ENCODE measurements around the gene DEK. TPM values are rescaled to one million over a fixed set of nuclear protein-coding genes. Genes with fewer than 3 reads are reported as not detected.

The DEK gene
- total RNA-seq, 1 donor from 2014 or later = 163 TPM

- peak overlapping the region; percentile 91 for H3K27ac Mint-ChIP-seq
- H3K36me3 Mint-ChIP-seq (ENCODE audit: low read depth) = peaks cover 29% of the 10 kb centered on the region
- intact Hi-C loops (cut with micrococcal nuclease) = loop anchor here (1.0 to 10.0 kb wide), 8 partner anchors 22 to 1949 kb away; partner anchors contain the start of genes FAM8A1, KDM1B, MBOAT1 and NUP153
- peaks cover 49% of the 10 kb centered on the region for H3K4me1 Mint-ChIP-seq (ENCODE audit: low read depth)
- H3K27me3 Mint-ChIP-seq (ENCODE audit: insufficient read depth) = peaks cover 4% of the 10 kb centered on the region
- peak; percentile 39 for DNase-seq (ENCODE audit: low spot score)
- H3K4me3 Mint-ChIP-seq = peak overlapping the region; percentile 87
- H3K9me3 Mint-ChIP-seq = no peaks in the 10 kb centered on the region
Observed at GRCh38 chr6:18262702-18263417, 1.5 kb downstream of the DEK start.

GRCh38 chr6:18261877-18262276, 2.5 kb downstream of the DEK start:
- H3K27me3 Mint-ChIP-seq (ENCODE audit: insufficient read depth) = peaks cover 4% of the 10 kb centered on the region
- intact Hi-C loops (cut with micrococcal nuclease) = loop anchor here (2.0 to 10.0 kb wide), 4 partner anchors 50 to 1950 kb away; partner anchors contain the start of genes MBOAT1 and NUP153
- DNase-seq (ENCODE audit: low spot score) = no peak
- no peak overlapping the region for H3K27ac Mint-ChIP-seq
- no peaks in the 10 kb centered on the region for H3K9me3 Mint-ChIP-seq
- H3K4me1 Mint-ChIP-seq (ENCODE audit: low read depth) = peaks cover 49% of the 10 kb centered on the region
- H3K36me3 Mint-ChIP-seq (ENCODE audit: low read depth) = peaks cover 36% of the 10 kb centered on the region
- H3K4me3 Mint-ChIP-seq = peak overlapping the region; percentile 87

GRCh38 chr6:18260448-18261106, 3.8 kb downstream of the DEK start:
- peak overlapping the region; percentile 30 for H3K4me3 Mint-ChIP-seq
- H3K4me1 Mint-ChIP-seq (ENCODE audit: low read depth) = peaks cover 49% of the 10 kb centered on the region
- H3K27me3 Mint-ChIP-seq (ENCODE audit: insufficient read depth) = peaks cover 4% of the 10 kb centered on the region
- DNase-seq (ENCODE audit: low spot score) = no peak
- no peaks in the 10 kb centered on the region for H3K9me3 Mint-ChIP-seq
- intact Hi-C loops (cut with micrococcal nuclease) = loop anchor here (5.0 to 10.0 kb wide), 3 partner anchors 48 to 1952 kb away; partner anchors contain the start of gene MBOAT1
- H3K36me3 Mint-ChIP-seq (ENCODE audit: low read depth) = peaks cover 42% of the 10 kb centered on the region
- no peak overlapping the region for H3K27ac Mint-ChIP-seq

GRCh38 chr6:18259675-18260447, 4.5 kb downstream of the DEK start:
- Mint-ChIP-seq H3K36me3 (ENCODE audit: low read depth) (peaks cover 48% of the 10 kb centered on the region), H3K4me1 (ENCODE audit: low read depth) (peaks cover 49% of the 10 kb centered on the region), H3K9me3 (no peaks in the 10 kb centered on the region), H3K27ac (no peak overlapping the region), H3K27me3 (ENCODE audit: insufficient read depth) (peaks cover under 1% of the 10 kb centered on the region), H3K4me3 (no peak overlapping the region)
- no peak for DNase-seq (ENCODE audit: low spot score)
- intact Hi-C loops (cut with micrococcal nuclease) = loop anchor here (5.0 to 10.0 kb wide), 3 partner anchors 48 to 1952 kb away; partner anchors contain the start of gene MBOAT1

GRCh38 chr6:18254793-18255192, 9.5 kb downstream of the DEK start:
- no peak overlapping the region for H3K27ac Mint-ChIP-seq
- no peak overlapping the region for H3K4me3 Mint-ChIP-seq
- intact Hi-C loops (cut with micrococcal nuclease) = no loop called here

GRCh38 chr6:18253635-18254034, 10.7 kb downstream of the DEK start:
- Mint-ChIP-seq H3K36me3 (ENCODE audit: low read depth) (peaks cover 55% of the 10 kb centered on the region), H3K9me3 (no peaks in the 10 kb centered on the region), H3K4me1 (ENCODE audit: low read depth) (peaks cover 29% of the 10 kb centered on the region), H3K27ac (no peak overlapping the region), H3K4me3 (no peak overlapping the region), H3K27me3 (ENCODE audit: insufficient read depth) (no peaks in the 10 kb centered on the region)
- intact Hi-C loops (cut with micrococcal nuclease) = no loop called here
- DNase-seq (ENCODE audit: low spot score) = no peak

More at GRCh38 chr6:18254793-18255192, 9.5 kb downstream of the DEK start:
- no peak for DNase-seq (ENCODE audit: low spot score)
- peaks cover 23% of the 10 kb centered on the region for H3K4me1 Mint-ChIP-seq (ENCODE audit: low read depth)
- H3K27me3 Mint-ChIP-seq (ENCODE audit: insufficient read depth) = no peaks in the 10 kb centered on the region
- peaks cover 52% of the 10 kb centered on the region for H3K36me3 Mint-ChIP-seq (ENCODE audit: low read depth)
- H3K9me3 Mint-ChIP-seq = no peaks in the 10 kb centered on the region

GRCh38 chr6:18249271-18249670, 15.1 kb downstream of the DEK start:
- H3K9me3 Mint-ChIP-seq = peaks cover 5% of the 10 kb centered on the region
- no peak overlapping the region for H3K27ac Mint-ChIP-seq
- DNase-seq (ENCODE audit: low spot score) = no peak
- no peaks in the 10 kb centered on the region for H3K27me3 Mint-ChIP-seq (ENCODE audit: insufficient read depth)
- intact Hi-C loops (cut with micrococcal nuclease) = no loop called here
- H3K4me3 Mint-ChIP-seq = no peak overlapping the region
- peaks cover 63% of the 10 kb centered on the region for H3K36me3 Mint-ChIP-seq (ENCODE audit: low read depth)
- peaks cover 55% of the 10 kb centered on the region for H3K4me1 Mint-ChIP-seq (ENCODE audit: low read depth)

- Mint-ChIP-seq H3K4me1 (ENCODE audit: low read depth) (peaks cover 55% of the 10 kb centered on the region), H3K27ac (no peak overlapping the region), H3K27me3 (ENCODE audit: insufficient read depth) (no peaks in the 10 kb centered on the region), H3K36me3 (ENCODE audit: low read depth) (peaks cover 67% of the 10 kb centered on the region), H3K4me3 (no peak overlapping the region), H3K9me3 (peaks cover 5% of the 10 kb centered on the region)
- intact Hi-C loops (cut with micrococcal nuclease) = no loop called here
- DNase-seq (ENCODE audit: low spot score) = no peak
Observed at GRCh38 chr6:18248698-18249097, 15.6 kb downstream of the DEK start.

- Mint-ChIP-seq H3K9me3 (peaks cover 5% of the 10 kb centered on the region), H3K4me1 (ENCODE audit: low read depth) (peaks cover 63% of the 10 kb centered on the region), H3K27me3 (ENCODE audit: insufficient read depth) (no peaks in the 10 kb centered on the region), H3K4me3 (no peak overlapping the region), H3K36me3 (ENCODE audit: low read depth) (peaks cover 73% of the 10 kb centered on the region), H3K27ac (no peak overlapping the region)
- intact Hi-C loops (cut with micrococcal nuclease) = no loop called here
- DNase-seq (ENCODE audit: low spot score) = no peak
Observed at GRCh38 chr6:18247002-18247401, 17.3 kb downstream of the DEK start.

- H3K36me3 Mint-ChIP-seq (ENCODE audit: low read depth) = peaks cover 71% of the 10 kb centered on the region
- H3K27me3 Mint-ChIP-seq (ENCODE audit: insufficient read depth) = no peaks in the 10 kb centered on the region
- H3K27ac Mint-ChIP-seq = no peak overlapping the region
- intact Hi-C loops (cut with micrococcal nuclease) = no loop called here
- H3K4me1 Mint-ChIP-seq (ENCODE audit: low read depth) = peaks cover 71% of the 10 kb centered on the region
- DNase-seq (ENCODE audit: low spot score) = no peak
- no peak overlapping the region for H3K4me3 Mint-ChIP-seq
- H3K9me3 Mint-ChIP-seq = peaks cover 5% of the 10 kb centered on the region
Observed at GRCh38 chr6:18246205-18246604, 18.1 kb downstream of the DEK start.

GRCh38 chr6:18245642-18246041, 18.7 kb downstream of the DEK start:
- H3K4me1 Mint-ChIP-seq (ENCODE audit: low read depth) = peaks cover 75% of the 10 kb centered on the region
- intact Hi-C loops (cut with micrococcal nuclease) = no loop called here
- H3K9me3 Mint-ChIP-seq = peaks cover 5% of the 10 kb centered on the region
- H3K27ac Mint-ChIP-seq = peak overlapping the region; percentile 64
- no peak overlapping the region for H3K4me3 Mint-ChIP-seq
- H3K36me3 Mint-ChIP-seq (ENCODE audit: low read depth) = peaks cover 76% of the 10 kb centered on the region
- DNase-seq (ENCODE audit: low spot score) = no peak
- no peaks in the 10 kb centered on the region for H3K27me3 Mint-ChIP-seq (ENCODE audit: insufficient read depth)

GRCh38 chr6:18245079-18245478, 19.3 kb downstream of the DEK start:
- no peak overlapping the region for H3K27ac Mint-ChIP-seq
- H3K36me3 Mint-ChIP-seq (ENCODE audit: low read depth) = peaks cover 78% of the 10 kb centered on the region
- H3K4me1 Mint-ChIP-seq (ENCODE audit: low read depth) = peaks cover 75% of the 10 kb centered on the region
- H3K27me3 Mint-ChIP-seq (ENCODE audit: insufficient read depth) = no peaks in the 10 kb centered on the region
- peaks cover 5% of the 10 kb centered on the region for H3K9me3 Mint-ChIP-seq
- no peak for DNase-seq (ENCODE audit: low spot score)
- intact Hi-C loops (cut with micrococcal nuclease) = no loop called here
- H3K4me3 Mint-ChIP-seq = no peak overlapping the region

Data from activated T-helper 1 cell treated with anti-CD3 and anti-CD28 coated beads, Interleukin-12 subunit alpha, Interleukin-12 subunit beta, Interleukin-2, Interleukin-4 antibody, amounts not matched to agents 30 ng/mL and 10 ng/mL and 1 ng/mL, durations not matched to agents 14 hours and 24 hours and 36 hours (primary cell).